A549 (cell line): Measurements from ENCODE around the gene SIN3A. TPM values are rescaled to one million over a fixed set of nuclear protein-coding genes. Genes with fewer than 3 reads are reported as not detected.

Experiments
- ATAC-seq, 2 experiments: fragments of 200-7000 bp in 1 of 2; fragments of >200 bp in 1 of 2; cut with Nextera tagmentation in 1 of 2; cut with Tn5 transposase in 1 of 2; 3 replicates each; pipeline versions ENCODE4 v1.8.0 to v1.9.1; 2018 to 2020; ENCODE audit warnings: mild to moderate bottlenecking in 1 of 2, moderate library complexity in 1 of 2
- CTCF ChIA-PET: fragments of 300-600 bp; sonication (Branson Sonifier 250); formaldehyde crosslinking; extraction: SDS; loops from one replicate; lab custom pipeline; 2021; ENCODE audit warnings: antibody characterized with exemption, inconsistent platforms; lab: Yijun Ruan, JAX
- POLR2A ChIA-PET: fragments of 350-600 bp; formaldehyde crosslinking; extraction: SDS; loops from one replicate; lab custom pipeline; 2021; ENCODE audit warnings: antibody characterized with exemption, inconsistent platforms; lab: Yijun Ruan, JAX
- DNase-seq, 2 experiments: peaks; one replicate each; pipeline versions ENCODE4 v3.0.0 to v3.0.0-alpha.2; 2011 to 2016; ENCODE audit warnings: low read depth in 1 of 2, low spot score in 1 of 2
- FAIRE-seq: peaks from 2 replicates; lab custom pipeline; 2011; peaks lifted over from hg19 to GRCh38; lab: Jason Lieb, UNC
- H3K27ac ChIP-seq, 2 experiments: fragments of >200 bp; sonication (Bioruptor Twin); formaldehyde crosslinking; 3 replicates each; pipeline ENCODE4 v1.5.1; 2016 to 2017
- H3K4me1 ChIP-seq: fragments of >200 bp; sonication (Bioruptor Twin); formaldehyde crosslinking; 3 replicates; pipeline ENCODE4 v1.6.1; 2016
- H3K4me2 ChIP-seq: fragments of >200 bp; sonication (Bioruptor Twin); formaldehyde crosslinking; 3 replicates; pipeline ENCODE4 v1.6.1; 2016
- H3K4me3 ChIP-seq: fragments of >200 bp; sonication (Bioruptor Twin); formaldehyde crosslinking; 3 replicates; pipeline ENCODE4 v1.5.1; 2016
- H3K9me3 ChIP-seq: fragments of >200 bp; sonication (Bioruptor Twin); formaldehyde crosslinking; 3 replicates; pipeline ENCODE4 v1.6.1; 2016
- CBX8 ChIP-seq: fragments of 200-600 bp; sonication (generic); IDR thresholded peaks from 2 replicates; pipeline ENCODE4 v1.6.1; 2016
- CEBPB ChIP-seq, 2 experiments: fragments of >200 bp in 1 of 2; sonication (Bioruptor Twin) in 1 of 2; formaldehyde crosslinking in 1 of 2; IDR thresholded peaks; 2 replicates each; pipeline ENCODE4 v1.6.1; 2012 to 2016
- CHD2 ChIP-seq: fragments of 150-350 bp; IDR thresholded peaks from 2 replicates; pipeline ENCODE4 v1.6.1; 2014; ENCODE audit warnings: low read length; ENCODE audit not compliant: partially characterized antibody
- FOXS1 ChIP-seq: fragments of 250-450 bp; sonication (Bioruptor Pico); IDR thresholded peaks from 2 replicates; pipeline ENCODE4 v1.5.0; 2020; ENCODE audit warnings: mild to moderate bottlenecking, moderate library complexity
- GATA3 ChIP-seq: IDR thresholded peaks from 2 replicates; pipeline ENCODE4 v1.6.1; 2012; ENCODE audit warnings: borderline replicate concordance
- HOXB5 ChIP-seq: fragments of 250-450 bp; sonication (Bioruptor Pico); IDR thresholded peaks from 2 replicates; pipeline ENCODE4 v1.5.0; 2020; ENCODE audit warnings: mild to moderate bottlenecking, moderate library complexity
- MAFK ChIP-seq: fragments of 450-650 bp; IDR thresholded peaks from 2 replicates; pipeline ENCODE4 v1.6.1; 2014; ENCODE audit not compliant: partially characterized antibody
- NFE2L2 ChIP-seq: fragments of 150-350 bp; conservative IDR thresholded peaks from 2 replicates; pipeline ENCODE4 v1.6.1; 2014; ENCODE audit warnings: low read length
- PHF8 ChIP-seq: fragments of 200-600 bp; sonication (generic); IDR thresholded peaks from 2 replicates; pipeline ENCODE4 v1.6.1; 2016; ENCODE audit warnings: low read depth, mild to moderate bottlenecking, antibody characterized with exemption, moderate library complexity, borderline replicate concordance
- RAD21 ChIP-seq, 2 experiments: fragments of >200 bp in 1 of 2; sonication (Bioruptor Twin) in 1 of 2; formaldehyde crosslinking in 1 of 2; IDR thresholded peaks in 1 of 2; conservative IDR thresholded peaks in 1 of 2; 2 replicates in 1 of 2; 3 replicates in 1 of 2; pipeline ENCODE4 v1.6.1; 2012 to 2018; ENCODE audit warnings: inconsistent platforms in 1 of 2
- RARB ChIP-seq: fragments of 250-450 bp; sonication (Bioruptor Pico); IDR thresholded peaks from 2 replicates; pipeline ENCODE4 v1.8.0; 2021; ENCODE audit warnings: mild to moderate bottlenecking, moderate library complexity
- RNF2 ChIP-seq: fragments of 200-600 bp; sonication (generic); IDR thresholded peaks from 2 replicates; pipeline ENCODE4 v1.6.1; 2016; ENCODE audit warnings: low read depth, mild to moderate bottlenecking, antibody characterized with exemption, moderate library complexity, borderline replicate concordance
- TP53 ChIP-seq: fragments of 250-450 bp; sonication (Bioruptor Pico); IDR thresholded peaks from 2 replicates; pipeline ENCODE4 v1.5.0; 2021; ENCODE audit warnings: mild to moderate bottlenecking, moderate library complexity
- WGBS: methylation state at CpG from one replicate; pipeline ENCODE4 v1.1.6; 2017; ENCODE audit errors: missing lambda C conversion rate; 5-methylcytosine and 5-hydroxymethylcytosine counted together
- polyA plus RNA-seq, 4 experiments: library from polyadenylated mRNA; depleted of rRNA in 3 of 4; stranded (reverse); fragments of >200 nt; fragmentation: RNase III in 1 of 4; extraction: RNeasy Plus Mini Kit Qiagen cat#74134 plus additional on column Dnase treatment in 1 of 4; gene quantifications; 2 replicates in 3 of 4; 3 replicates in 1 of 4; pipeline ENCODE4 v1.2.3, GENCODE V29; 2011 to 2017
- TF ChIP-seq, protein P1 (sequence below): fragments of >200 bp; sonication (Bioruptor Twin); formaldehyde crosslinking; IDR thresholded peaks from 3 replicates; pipeline ENCODE4 v1.5.1; 2016
- TF ChIP-seq, protein P2 (sequence below): fragments of 450-650 bp; IDR thresholded peaks from 2 replicates; pipeline ENCODE4 v1.6.1; 2014; ENCODE audit warnings: antibody characterized with exemption
- TF ChIP-seq, protein P3 (sequence below): fragments of 250-450 bp; sonication (Bioruptor Pico); IDR thresholded peaks from 2 replicates; pipeline ENCODE4 v1.5.0; 2020; ENCODE audit warnings: low read depth, mild to moderate bottlenecking, moderate library complexity
- TF ChIP-seq, protein P4 (sequence below): fragments of >200 bp; sonication (Bioruptor Twin); formaldehyde crosslinking; IDR thresholded peaks from 2 replicates; pipeline ENCODE4 v1.6.1; 2016

SIN3A gene
- polyA plus RNA-seq, 2 of the 4 experiments (the other 2 are of a cell fraction), result 35.9 to 48.7 TPM

DNA sequence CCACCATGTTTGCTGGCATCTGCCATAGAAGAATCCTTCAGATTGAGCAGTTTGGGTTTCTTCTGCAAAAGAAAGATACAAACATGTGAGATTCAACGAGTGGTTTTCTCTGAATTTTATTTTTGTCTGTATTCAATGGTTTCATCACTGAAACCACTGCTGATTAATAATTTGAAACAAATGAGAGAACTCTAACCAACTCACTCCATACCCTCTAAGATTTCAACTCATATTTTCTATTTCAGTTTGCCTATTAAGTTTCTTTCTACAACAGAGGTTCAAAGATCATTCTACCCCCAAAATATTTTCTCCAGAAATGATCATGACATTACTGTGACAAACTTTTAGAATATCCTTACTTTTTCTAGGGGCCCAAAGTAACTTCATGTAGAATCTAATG lies 44.4 kb downstream of the SIN3A start:
- no peak for DNase-seq

DNA sequence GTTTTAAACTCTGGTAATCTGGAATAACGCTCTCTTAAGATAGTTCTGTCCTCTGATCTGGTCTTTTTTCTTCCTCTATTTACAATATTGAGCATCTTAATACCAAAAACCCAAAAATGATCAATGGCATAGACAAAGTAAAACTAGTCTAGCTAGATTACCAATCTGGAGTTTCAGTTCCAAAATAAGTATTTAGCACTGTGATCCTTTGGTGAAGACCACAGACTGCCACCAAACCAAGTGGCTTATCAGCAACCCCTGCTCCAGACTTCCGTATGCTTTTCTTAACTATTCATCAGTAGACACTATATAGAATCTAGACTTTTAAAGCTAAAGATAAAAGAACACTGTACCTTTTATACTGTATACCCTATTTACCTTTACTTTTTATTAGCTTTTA lies 47.6 kb downstream of the SIN3A start:
- H3K4me1 ChIP-seq, result no peaks in the 10 kb centered on the region
- H3K27ac ChIP-seq, result no peak overlapping the region
- TF ChIP-seq PHF8 (no peak), RAD21 (conservative IDR thresholded peaks at IDR 0.05 in 1 of 2, IDR thresholded peaks at IDR 0.05 in 1 of 2) (no peak), CHD2 (no peak), RARB (CRISPR knock-in tag) (no peak), GATA3 (no peak), CEBPB (IDR thresholded peaks at IDR 0.05) (no peak), NFE2L2 (no peak), RNF2 (no peak), CBX8 (no peak)
- TF ChIP-seq, protein P1, sequence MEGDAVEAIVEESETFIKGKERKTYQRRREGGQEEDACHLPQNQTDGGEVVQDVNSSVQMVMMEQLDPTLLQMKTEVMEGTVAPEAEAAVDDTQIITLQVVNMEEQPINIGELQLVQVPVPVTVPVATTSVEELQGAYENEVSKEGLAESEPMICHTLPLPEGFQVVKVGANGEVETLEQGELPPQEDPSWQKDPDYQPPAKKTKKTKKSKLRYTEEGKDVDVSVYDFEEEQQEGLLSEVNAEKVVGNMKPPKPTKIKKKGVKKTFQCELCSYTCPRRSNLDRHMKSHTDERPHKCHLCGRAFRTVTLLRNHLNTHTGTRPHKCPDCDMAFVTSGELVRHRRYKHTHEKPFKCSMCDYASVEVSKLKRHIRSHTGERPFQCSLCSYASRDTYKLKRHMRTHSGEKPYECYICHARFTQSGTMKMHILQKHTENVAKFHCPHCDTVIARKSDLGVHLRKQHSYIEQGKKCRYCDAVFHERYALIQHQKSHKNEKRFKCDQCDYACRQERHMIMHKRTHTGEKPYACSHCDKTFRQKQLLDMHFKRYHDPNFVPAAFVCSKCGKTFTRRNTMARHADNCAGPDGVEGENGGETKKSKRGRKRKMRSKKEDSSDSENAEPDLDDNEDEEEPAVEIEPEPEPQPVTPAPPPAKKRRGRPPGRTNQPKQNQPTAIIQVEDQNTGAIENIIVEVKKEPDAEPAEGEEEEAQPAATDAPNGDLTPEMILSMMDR, result no peak
- ATAC-seq (no peak), DNase-seq (no peak), FAIRE-seq (no peak)
- no peaks in the 10 kb centered on the region for H3K9me3 ChIP-seq
- H3K4me2 ChIP-seq, result no peak overlapping the region
- CTCF ChIA-PET, result interaction anchor here (0.6 to 3.5 kb wide), 8 partner anchors 8 to 280 kb away, joined by 3 to 14 read pairs (median 4); no protein-coding TSS in a partner anchor
- H3K4me3 ChIP-seq, result no peak overlapping the region
- POLR2A ChIA-PET, result no interaction called here
- WGBS, result 94% methylated on average over 2 of the region's 2 CpGs

More for the DNA sequence above, 44.4 kb downstream of the SIN3A start:
- Histone ChIP-seq H3K9me3 (no peaks in the 10 kb centered on the region), H3K27ac (no peak overlapping the region), H3K4me1 (no peaks in the 10 kb centered on the region), H3K4me3 (no peak overlapping the region), H3K4me2 (no peak overlapping the region)
- FAIRE-seq (no peak), ATAC-seq (no peak)
- ChIA-PET POLR2A (no interaction called here), CTCF (interaction anchor here (0.6 to 3.5 kb wide), 4 partner anchors 8 to 578 kb away, joined by 4 to 14 read pairs (median 4); no protein-coding TSS in a partner anchor)
- 64% methylated on average over 1 of the region's 1 CpG for WGBS
- no peak for TF ChIP-seq RAD21 (conservative IDR thresholded peaks at IDR 0.05 in 1 of 2, IDR thresholded peaks at IDR 0.05 in 1 of 2)

DNA sequence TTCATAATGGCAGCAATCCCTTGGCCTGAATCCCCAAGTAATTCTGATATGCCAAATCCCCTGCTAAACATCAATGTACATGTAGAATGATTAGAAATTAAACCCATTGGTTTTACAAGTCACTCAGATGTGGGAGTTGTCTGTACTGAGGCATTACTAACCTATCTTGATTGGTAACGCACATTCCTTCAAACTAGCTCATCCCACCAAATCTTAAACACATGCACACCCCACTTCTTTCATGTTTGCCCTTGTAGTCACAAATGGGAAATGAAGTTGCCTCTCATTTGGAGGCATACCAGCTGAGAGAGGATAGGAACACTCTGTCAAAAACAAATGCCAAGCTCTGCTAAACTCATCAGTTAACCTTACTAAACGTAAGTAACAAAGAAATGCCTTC lies 54.0 kb downstream of the SIN3A start:
- 96% methylated on average over 2 of the region's 2 CpGs for WGBS
- ATAC-seq (no peak), DNase-seq (no peak), FAIRE-seq (no peak)
- Histone ChIP-seq H3K4me2 (no peak overlapping the region), H3K27ac (no peak overlapping the region), H3K4me3 (no peak overlapping the region), H3K9me3 (no peaks in the 10 kb centered on the region), H3K4me1 (no peaks in the 10 kb centered on the region)
- ChIA-PET POLR2A (no interaction called here), CTCF (interaction anchor here (0.6 to 3.0 kb wide), 4 partner anchors 11 to 493 kb away, joined by 3 to 16 read pairs (median 4); partner anchors contain the start of gene MAN2C1)
- TF ChIP-seq TP53 (CRISPR knock-in tag) (no peak), FOXS1 (CRISPR knock-in tag) (no peak), RNF2 (no peak), HOXB5 (CRISPR knock-in tag) (no peak), MAFK (no peak), GATA3 (no peak)
- TF ChIP-seq, protein P2, sequence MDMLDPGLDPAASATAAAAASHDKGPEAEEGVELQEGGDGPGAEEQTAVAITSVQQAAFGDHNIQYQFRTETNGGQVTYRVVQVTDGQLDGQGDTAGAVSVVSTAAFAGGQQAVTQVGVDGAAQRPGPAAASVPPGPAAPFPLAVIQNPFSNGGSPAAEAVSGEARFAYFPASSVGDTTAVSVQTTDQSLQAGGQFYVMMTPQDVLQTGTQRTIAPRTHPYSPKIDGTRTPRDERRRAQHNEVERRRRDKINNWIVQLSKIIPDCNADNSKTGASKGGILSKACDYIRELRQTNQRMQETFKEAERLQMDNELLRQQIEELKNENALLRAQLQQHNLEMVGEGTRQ, result no peak
- TF ChIP-seq, protein P3, sequence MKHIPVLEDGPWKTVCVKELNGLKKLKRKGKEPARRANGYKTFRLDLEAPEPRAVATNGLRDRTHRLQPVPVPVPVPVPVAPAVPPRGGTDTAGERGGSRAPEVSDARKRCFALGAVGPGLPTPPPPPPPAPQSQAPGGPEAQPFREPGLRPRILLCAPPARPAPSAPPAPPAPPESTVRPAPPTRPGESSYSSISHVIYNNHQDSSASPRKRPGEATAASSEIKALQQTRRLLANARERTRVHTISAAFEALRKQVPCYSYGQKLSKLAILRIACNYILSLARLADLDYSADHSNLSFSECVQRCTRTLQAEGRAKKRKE, result no peak
- TF ChIP-seq, protein P4, sequence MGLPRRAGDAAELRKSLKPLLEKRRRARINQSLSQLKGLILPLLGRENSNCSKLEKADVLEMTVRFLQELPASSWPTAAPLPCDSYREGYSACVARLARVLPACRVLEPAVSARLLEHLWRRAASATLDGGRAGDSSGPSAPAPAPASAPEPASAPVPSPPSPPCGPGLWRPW, result no peak
